Bronchial epithelial cell (primary cell): ENCODE data around the gene MYBPHL. TPM values are rescaled to one million over a fixed set of nuclear protein-coding genes. Genes with fewer than 3 reads are reported as not detected.

Experiments
- DNase-seq: peaks from one replicate; pipeline ENCODE4 v3.0.0-alpha.2; 2010; ENCODE audit warnings: low read depth
- FAIRE-seq: peaks from 2 replicates; lab custom pipeline; 2011; peaks lifted over from hg19 to GRCh38; lab: Jason Lieb, UNC
- H3K27me3 ChIP-seq: 2 replicates; pipeline ENCODE4 v1.5.1; 2011; ENCODE audit warnings: low read length; ENCODE audit not compliant: control insufficient read depth, insufficient read depth
- H3K36me3 ChIP-seq: 2 replicates; pipeline ENCODE4 v1.5.1; 2011; ENCODE audit warnings: low read length; ENCODE audit not compliant: control insufficient read depth, insufficient read depth
- H3K4me3 ChIP-seq: 2 replicates; pipeline ENCODE4 v1.5.1; 2011; ENCODE audit warnings: mild to moderate bottlenecking, low read depth, low read length, control low read depth
- CTCF ChIP-seq: IDR thresholded peaks from 2 replicates; pipeline ENCODE4 v1.5.1; 2011; ENCODE audit warnings: mild to moderate bottlenecking, moderate library complexity, low read length, control low read depth, inconsistent platforms; ENCODE audit not compliant: insufficient read depth, severe bottlenecking
- total RNA-seq: library from RNA; depleted of rRNA; stranded (reverse); fragments of >200 nt; gene quantifications from 2 replicates; pipeline ENCODE4 v1.2.1, GENCODE V29; 2014

Gene MYBPHL
- total RNA-seq, 1 donor from 2014 or later, result 0.26 TPM

GRCh38 chr1:109267743-109268300, 39.0 kb downstream of the MYBPHL start:
- DNase-seq (no peak), FAIRE-seq (no peak)
- Histone ChIP-seq H3K4me3 (no peak overlapping the region), H3K36me3 (peaks cover 70% of the 10 kb centered on the region), H3K27me3 (no peaks in the 10 kb centered on the region)
- no peak for TF ChIP-seq CTCF

GRCh38 chr1:109266965-109267364, 39.8 kb downstream of the MYBPHL start:
- DNase-seq (peak; percentile 84), FAIRE-seq (peak; percentile 89)
- Histone ChIP-seq H3K4me3 (no peak overlapping the region), H3K36me3 (peaks cover 63% of the 10 kb centered on the region), H3K27me3 (no peaks in the 10 kb centered on the region)
- TF ChIP-seq CTCF, result no peak

- no peak for DNase-seq
Observed at GRCh38 chr1:109265741-109266330, 41.0 kb downstream of the MYBPHL start.

GRCh38 chr1:109265016-109265415, 41.8 kb downstream of the MYBPHL start:
- Histone ChIP-seq H3K4me3 (no peak overlapping the region), H3K27me3 (no peaks in the 10 kb centered on the region), H3K36me3 (peaks cover 57% of the 10 kb centered on the region)
- DNase-seq (no peak), FAIRE-seq (no peak)
- no peak for TF ChIP-seq CTCF

More at GRCh38 chr1:109265741-109266330, 41.0 kb downstream of the MYBPHL start:
- no peak for TF ChIP-seq CTCF
- no peaks in the 10 kb centered on the region for H3K27me3 ChIP-seq
- H3K36me3 ChIP-seq, result peaks cover 63% of the 10 kb centered on the region
- H3K4me3 ChIP-seq, result no peak overlapping the region
- FAIRE-seq, result no peak

GRCh38 chr1:109264379-109264755, 42.4 kb downstream of the MYBPHL start:
- Histone ChIP-seq H3K27me3 (no peaks in the 10 kb centered on the region), H3K36me3 (peaks cover 54% of the 10 kb centered on the region), H3K4me3 (no peak overlapping the region)
- FAIRE-seq, result no peak
- DNase-seq, result no peak
- TF ChIP-seq CTCF, result no peak
